NCI-H2227 (cell line): Measurements from ENCODE around the gene MAP2K3.

ENCODE experiments used
- DNase-seq: peaks from one replicate; lab custom pipeline; 2025; ENCODE audit not compliant: unreplicated experiment; lab: John Stamatoyannopoulos, UW

Gene MAP2K3

DNA sequence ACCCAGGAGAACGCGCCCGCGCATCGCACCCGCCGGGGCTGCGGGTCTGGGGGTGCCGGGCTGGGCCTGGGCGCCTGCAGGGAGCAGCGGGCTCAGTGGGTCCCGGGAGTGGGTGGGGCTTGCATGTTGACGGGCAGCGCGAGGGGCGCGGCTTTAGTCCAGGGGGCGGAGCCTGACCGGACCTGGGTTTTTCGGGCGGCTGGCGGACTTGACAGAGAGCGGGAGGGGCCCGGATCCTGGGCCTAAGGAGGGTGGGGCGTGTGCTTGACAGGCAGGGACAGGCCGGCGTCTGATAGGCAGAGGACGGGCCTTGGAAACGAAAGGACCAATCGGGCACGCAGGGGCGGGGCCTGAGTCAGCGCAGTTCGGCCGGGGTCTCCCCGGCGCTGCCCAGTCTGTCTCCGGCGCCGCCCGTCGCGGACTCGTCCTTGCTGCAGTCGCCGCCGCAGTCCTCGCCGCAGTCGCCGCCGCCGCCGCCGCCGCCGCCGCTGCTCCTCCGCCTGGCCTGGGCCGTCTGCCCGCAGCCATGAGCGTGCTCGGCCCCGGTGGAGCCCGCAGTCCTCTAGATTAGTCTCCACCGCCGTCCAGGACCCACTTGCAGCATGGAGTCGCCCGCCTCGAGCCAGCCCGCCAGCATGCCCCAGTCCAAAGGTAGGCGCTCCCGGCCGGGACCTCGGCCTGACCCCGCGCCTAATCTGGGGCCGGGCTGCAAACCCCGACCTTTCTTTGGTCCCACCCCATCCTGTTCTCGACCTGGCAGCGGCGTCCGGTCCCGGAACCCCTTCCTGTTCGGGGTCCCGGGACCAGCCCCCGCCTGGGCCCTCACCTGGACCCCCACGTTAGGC, at the start of gene MAP2K3:
MAP2K3 (plus strand) TSS at position 393 of the 845 bp plus-strand sequence; CDS start at position 603, 210 bp downstream.
- peak; percentile 96 for DNase-seq

DNA sequence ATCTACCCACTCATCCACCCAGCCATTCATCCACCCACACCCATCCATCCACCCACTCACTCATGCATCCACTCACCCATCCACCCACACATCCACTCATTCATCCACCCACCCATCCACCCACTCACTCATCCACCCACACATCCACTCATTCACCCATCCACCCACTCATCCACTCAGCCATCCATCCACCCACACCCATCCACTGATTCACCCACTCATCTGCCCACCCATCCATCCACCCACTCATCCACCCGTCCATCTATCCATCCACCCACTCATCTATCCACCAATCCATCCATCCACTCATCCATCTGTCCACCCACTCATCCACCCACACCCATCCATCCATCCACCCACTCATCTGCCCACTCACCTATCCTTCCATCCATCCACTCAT, 48.6 kb upstream of the MAP2K3 start:
- DNase-seq = no peak

DNA sequence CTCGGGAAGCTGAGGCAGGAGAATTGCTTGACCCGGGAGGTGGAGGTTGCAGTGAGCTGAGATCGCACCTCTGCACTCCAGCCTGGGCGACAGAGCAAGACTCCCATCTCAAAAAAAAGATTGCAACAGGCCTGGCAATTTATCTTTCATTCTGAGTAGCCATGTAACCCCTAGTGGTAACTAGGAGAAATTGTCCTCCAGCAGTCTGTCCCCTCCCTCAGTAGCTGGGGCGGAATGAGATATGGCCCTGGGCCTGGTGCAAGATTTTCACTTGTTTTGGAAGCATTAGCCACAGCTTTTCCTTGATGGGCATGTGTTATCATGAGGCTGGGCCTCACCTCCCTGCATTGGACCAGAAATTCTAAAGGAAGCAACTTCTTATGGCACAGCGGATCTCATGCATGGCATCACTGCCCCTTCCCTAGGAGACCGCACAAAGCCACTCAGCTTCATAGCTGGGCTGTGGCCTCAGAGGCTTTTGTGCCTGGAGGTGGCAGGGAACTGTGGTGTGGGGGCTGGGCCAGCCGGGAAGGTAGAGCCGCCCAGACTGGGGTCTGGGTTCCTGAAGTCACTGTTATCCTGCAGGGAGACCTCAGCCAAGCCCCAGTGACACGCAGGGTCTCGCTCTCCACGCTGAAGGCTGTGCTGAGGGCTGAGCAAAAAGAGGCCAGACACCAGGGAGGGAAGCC, 44.7 kb upstream of the MAP2K3 start:
- no peak for DNase-seq

DNA sequence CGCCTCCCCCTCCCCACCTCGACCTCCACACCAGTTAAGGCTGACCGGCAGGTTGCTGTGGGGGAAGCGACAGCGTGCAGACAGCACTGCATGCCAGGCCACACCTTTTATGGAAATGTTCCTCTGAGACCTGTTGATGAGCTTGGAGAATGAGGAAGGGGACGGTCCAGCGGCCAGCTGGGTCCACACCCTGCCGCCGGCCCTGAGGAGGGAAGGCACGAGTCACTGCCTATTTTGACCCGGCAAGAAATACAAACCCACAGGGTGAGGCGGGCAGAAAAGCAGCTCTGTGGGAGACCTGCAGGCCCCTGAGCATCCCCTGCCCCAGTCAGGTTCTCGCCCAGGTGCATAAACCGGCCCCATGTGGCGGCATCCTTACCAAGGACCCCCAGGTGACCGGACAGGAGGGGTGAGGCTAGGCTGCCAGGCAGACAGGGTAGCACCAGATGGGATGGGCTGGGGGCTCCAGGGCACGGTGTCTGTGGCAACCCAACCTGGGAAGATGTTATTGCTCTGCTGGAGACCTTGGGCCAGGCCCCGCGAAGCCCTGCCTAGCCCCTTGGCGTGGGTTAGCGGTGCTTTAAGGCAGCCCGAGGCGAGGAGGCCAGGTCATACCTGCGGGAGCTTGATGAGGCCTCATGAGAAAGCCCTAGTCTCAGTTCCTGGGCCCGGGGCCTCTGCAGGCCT, 44.0 kb upstream of the MAP2K3 start:
- DNase-seq = no peak

DNA sequence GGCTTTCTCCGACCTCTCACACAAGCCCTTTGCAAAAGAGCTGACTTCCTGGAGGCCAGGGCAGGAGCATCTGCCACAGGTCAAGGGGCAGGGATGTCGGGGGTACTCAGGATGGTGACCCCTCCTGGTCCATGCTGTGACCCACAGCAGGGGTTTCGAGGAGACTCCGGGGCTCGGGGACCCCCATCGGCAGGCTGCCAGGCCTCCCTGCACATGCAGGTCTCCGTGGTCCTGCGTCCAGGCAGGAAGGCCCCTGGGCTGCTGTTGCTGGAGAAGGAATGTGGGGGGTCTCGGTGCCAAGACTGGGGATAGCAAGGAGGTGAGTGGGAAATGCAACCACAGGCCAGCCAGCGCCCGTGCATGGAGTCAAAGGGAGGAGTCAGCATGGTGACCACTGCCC, 42.9 kb upstream of the MAP2K3 start:
- DNase-seq = no peak

DNA sequence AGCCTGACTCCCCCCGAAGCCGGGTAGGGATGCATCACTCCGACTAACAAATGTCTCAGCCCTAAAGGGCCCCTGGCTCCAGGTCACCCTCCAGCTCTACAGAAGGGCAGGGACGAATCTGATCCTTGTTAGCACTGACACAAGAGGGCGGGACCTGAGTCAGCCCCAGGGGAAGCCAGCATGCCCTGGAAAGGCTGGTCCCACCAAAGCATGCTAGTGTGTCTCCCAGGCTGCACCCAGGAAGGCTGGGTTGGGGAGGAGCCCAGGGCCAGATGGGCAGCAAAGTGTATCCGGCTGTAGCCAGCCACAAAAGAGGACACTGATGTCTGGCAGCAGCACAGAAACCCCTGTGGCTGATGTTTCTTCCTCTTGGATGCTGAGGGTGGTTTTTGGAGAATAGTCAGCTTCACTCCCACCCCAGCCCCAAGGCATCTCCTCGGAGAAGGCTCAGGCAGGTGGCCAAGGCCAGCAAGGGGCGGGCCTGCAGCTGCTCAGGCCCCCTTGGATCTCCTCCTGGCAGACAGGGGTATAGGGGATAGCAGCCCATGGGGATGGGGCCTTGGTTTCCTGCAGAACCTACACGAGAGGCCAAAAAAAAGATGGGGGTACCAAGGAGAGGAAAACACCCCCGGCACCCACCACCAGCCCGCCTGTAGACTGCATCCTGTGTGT, 42.3 kb upstream of the MAP2K3 start:
- DNase-seq = no peak

DNA sequence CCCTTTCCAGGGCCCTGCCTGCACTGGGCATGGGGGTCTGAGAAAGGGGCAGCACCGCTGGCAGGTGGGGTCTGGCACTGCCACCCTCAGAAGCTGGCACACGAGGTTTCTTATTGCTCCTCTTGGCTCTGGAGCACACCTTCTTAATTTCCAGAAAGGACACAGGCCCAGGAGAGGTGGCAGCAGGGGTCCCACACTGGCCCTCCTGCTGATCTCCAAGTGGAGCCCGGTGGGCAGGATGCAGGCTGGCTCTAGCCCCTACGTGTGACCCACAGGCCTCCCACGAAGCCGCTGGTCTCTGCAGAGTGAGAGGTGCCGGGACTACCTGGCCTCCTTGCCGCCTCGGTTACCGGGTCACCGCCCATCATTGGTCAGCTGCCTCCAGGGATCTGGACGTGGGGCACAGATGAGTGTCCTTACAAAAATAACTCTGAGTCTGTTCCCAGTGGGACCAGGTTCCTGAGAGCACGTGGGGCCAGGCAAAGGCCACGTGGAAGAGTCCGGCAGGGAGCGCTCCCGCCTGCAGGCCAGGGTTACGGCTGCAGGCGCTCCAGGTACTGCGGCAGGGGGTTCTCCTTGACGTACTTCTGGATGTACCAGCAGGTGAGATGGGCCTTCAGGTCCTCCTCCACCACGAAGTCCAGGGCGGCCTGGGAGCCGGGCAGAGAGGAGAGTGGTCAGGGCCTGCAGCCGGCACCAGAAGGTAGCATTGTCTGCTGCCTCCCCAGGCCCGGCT, 41.6 kb upstream of the MAP2K3 start:
- DNase-seq = no peak

DNA sequence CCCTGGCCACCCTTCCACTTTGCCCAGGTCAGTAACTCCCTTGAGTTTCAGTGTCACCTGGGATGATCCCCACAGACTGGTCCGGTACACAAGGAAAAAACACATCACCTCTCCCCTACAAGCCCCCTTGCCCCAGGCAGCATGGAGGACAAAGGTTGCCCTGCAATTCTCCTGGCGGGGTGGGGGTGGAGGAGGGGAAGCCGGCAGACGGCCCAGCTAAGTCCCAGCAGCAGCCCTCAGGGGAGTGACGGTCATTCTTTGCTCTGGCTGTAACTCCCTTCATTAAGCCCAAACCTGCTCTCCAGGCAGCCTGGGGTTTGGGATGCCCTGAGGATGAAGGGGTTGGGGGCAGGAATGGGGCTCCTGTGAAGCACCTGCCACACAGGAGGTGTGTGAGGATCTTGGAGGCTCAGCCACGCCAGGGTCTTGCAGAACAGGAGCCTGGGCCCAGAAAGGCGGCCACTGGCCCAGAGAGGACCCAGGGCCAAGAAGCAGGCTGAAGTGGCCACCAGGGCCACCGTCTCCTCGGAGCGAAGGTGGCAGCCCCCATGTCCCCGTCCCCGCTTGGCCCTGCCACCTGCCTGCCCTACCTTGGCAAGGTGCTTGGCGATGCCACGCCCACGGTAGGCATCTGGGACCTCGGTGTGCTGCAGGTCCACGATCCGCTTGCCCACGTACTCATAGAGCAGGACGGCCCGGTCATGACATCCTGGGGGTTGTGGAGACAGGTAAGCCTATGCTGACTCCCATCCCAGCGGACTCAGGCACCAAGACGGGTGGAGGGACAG, 40.8 kb upstream of the MAP2K3 start:
- no peak for DNase-seq

DNA sequence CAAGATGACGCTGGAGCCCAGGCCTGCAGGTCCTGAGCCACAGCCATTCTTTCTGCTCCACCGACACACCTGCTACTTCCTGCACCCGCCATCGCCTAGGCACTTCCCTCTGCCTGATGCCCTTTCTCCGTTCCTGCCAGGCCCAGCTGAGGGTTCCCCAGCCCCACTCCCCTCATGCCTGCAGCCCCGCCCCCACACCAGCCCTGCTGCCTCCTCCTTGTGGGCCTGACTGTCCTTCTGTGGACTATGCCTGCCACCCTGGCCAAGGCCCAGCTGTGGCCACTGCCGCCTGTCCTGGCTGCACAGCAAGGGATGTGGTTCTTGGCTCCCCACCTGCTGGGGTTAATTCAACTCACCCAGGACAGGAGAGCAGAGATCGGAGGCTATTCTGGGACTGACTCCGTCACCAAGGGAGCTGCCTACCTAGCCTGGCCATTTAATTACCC, 38.8 kb upstream of the MAP2K3 start:
- no peak for DNase-seq

DNA sequence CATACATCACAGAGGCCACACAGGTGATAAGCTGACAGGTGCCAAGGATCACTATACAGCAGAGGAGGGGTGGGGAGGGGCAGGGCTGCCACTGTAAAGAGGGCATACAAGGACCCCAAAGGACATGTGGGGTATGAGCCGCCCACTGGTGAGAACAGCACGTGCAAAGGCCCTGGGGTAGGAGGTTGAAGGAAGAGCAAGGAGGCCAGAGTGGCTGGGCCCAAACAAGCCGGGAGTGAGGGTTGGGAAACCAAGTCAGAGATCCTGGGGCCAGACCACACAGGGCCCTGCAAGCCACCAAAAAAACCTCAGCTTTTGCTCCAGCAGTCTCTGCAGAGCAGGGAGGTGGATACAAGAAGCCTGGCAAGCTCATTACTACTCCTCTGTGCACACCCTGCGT, 37.8 kb upstream of the MAP2K3 start:
- no peak for DNase-seq

DNA sequence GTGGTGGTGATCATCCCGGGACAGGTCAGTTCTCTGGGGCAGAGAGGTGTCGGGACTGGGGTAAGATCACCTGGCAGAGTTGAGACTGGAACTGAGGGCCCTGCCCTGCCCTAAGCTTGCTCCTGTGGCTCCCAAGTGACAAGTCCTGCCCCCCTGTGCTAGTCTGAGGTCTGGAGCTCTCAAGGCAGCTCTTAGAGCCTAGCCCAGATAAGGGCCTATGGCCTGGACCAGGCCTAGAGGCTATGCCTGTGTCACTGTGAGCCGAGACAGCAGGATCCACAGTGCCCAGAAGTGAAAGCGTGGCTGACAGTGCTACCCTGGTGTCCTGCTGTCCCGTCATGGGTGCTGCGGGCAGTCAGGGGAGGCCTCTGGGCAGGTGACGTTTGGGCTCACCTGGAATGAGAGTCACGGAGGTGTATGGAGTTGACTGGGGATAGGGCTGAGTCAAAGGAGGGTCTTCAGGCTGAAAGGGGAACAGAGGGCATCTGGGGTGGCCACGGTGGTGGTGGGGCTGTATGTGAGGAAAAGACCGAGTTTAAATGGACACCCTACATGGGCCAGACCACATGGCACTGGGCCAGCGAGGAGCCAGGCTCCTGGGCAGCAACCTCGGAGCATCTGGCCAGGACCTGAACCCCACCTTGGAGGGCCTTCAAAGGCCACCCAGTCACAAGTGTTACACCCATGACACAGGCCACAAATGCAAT, 36.8 kb upstream of the MAP2K3 start:
- no peak for DNase-seq

DNA sequence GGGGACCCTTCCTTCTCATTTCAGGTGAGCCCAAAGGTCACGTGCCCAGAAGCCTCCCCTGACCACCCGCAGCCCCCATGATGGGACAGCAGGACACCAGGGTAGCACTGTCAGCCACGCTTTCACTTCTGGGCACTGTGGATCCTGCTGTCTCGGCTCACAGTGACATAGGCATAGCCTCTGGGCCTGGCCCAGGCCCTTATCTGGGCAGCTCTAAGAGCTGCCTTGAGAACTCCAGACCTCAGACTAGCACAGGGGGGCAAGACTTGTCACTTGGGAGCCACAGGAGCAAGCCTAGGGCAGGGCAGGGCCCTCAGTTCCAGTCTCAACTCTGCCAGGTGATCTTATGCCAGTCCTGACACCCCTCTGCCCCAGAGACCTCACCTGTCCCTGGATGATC, 36.0 kb upstream of the MAP2K3 start:
- no peak for DNase-seq

DNA sequence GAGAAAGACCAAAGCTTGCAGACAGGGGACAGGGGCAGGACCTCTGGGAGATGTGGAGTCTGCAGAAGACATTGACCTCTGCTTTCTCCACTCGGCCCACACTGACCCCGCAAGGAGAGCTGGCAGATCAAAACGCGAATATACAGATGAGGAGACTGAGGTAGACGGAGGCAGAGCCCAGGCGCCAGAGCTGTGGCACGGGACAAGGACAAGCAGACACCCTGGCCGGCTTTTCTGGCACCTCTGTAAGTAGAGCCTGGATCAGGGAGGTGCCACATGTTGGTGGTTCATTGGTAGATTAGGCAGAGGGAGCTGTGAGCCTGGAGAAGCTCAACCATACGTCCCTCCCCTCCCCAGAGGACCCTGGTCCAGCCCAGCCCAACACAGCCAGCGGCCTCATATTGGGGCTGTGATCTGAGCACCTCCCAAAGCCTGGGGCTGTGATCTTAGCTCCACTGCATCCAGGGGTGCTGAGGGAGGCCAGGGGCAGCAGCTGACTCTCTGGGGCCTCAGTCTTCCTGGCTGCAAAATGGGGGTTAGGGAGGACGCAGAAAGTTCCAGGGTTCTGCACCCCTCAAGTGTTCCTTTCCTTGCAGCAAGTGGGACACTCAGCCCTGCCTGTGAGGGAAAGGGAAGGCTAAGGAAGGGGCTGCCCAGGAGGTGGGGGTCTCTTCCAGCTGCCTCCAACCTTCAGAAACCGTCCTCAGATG, 35.3 kb upstream of the MAP2K3 start:
- no peak for DNase-seq

DNA sequence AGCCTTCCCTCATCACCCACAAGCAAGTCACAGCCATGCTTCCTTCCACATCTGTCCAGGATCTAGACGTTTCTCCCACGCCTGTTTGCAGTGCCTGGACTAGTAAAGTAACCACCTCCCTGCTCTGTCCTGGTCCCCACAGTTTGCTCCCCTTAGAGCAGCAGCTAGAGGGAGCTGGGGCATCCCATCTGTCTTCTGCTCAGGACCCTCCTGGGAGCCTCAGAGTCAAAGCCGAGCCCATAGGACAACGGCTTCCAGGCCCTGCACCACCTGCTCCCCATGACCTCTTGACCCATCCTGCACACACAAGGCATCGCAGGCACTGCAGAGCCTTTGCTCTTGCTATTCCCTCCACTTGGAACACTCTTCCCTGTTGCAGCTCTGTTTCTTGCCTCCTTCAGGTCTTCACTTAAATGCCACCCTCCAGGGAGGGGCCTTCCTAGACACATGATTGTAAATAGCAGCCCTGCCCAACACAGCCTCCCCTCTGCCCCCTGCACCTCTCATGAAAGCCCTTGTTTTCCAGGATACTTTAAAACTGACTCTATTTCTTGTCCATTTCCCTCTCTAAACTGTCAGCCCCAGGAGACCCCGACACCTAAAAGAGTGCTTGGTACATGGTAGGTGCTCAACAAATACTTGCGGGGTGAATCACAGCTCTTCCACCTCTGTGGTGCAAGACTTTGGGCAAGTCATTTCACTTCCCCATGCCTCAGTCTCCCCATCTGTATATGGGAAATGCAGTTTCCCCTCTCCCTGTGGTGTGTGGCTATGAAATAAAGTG, 34.4 kb upstream of the MAP2K3 start:
- DNase-seq = no peak

DNA sequence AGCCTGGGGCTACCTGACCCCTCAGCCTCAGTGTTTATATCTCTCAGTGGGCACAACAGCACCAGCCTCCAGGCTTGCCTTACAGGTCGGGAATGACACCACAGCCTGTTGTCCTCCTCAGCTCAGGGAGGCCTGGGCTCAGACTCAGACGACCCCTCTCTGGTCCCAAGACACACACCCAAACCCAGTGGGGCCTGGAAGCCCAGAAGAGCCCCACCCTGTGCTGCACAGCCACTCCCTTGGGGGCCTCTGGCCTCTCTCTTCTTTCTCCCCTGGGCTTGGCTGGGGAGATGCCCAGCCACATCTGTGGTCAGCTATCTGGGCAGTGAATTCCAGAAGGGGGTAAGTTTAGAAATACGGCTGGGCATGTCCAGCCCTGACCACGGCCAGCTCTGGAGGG, 33.7 kb upstream of the MAP2K3 start:
- no peak for DNase-seq

DNA sequence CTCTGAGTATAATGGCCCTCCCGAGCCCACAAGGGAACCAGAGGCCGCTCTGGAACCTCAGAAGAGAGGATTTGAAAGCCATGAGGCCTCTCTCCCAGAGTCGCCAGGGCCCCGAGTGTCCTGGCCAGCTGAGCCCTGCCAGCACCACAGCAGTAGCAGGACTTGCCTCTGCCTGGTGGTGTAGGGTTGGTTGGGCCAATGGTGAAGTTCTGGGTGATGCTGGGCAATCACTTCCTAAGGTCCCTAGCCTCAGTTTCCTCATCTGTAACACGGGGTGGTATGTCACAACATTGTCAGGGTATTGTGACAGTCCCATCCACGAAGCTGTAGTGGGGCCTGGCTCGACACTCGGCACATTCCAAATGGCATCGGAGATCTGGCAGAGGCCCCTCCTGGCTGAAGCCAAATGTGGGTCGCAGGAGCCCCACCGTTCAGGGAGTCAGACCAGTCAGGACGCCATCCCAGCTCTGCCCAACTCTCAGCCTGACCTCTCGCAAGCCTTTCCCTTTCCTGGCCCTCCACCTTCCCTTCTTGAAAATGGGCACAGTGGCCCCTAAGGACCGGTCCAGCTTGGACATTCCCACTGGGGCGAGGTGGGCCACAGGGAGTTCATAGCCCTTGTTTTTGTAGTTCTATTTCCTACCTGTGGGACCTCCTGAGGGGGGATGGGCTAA, 33.0 kb upstream of the MAP2K3 start:
- DNase-seq = no peak

DNA sequence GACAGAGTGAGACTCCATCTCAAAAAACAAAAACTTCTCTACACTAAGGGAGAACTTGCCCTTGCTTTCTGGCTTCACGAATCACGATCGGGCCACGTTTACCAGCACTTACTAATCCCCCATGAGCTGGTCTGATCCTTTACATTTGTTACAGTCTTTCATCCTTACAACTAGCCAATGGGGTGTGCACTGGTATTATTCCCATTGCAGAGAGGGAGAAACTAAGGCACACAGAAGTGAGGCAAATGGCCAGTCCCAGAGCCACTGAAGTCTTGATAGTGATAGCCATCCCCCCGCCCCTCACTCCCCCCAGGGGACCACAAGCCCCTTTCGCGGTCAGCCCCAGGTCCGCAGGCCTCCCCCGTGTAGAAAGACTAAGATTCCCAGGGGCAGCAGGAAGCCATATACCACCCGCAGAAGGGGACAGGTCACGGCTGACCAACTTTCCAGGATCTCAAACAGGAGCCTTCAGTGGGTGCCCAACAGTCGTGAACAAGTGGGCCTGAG, 32.2 kb upstream of the MAP2K3 start:
- DNase-seq = no peak
